ENCODE data around the gene PCDHB9.
"Not testable (repeated sequence)": the region's sequence is repeated elsewhere in the genome, so short reads cannot be mapped to it uniquely, and the experiment has no call there.

The PCDHB9 gene

DNA sequence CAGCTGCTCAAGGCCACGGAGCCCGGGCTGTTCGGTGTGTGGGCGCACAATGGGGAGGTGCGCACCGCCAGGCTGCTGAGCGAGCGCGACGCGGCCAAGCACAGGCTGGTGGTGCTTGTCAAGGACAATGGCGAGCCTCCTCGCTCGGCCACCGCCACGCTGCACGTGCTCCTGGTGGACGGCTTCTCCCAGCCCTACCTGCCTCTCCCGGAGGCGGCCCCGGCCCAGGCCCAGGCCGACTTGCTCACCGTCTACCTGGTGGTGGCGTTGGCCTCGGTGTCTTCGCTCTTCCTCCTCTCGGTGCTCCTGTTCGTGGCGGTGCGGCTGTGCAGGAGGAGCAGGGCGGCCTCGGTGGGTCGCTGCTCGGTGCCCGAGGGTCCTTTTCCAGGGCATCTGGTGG is 2.2 kb downstream of the PCDHB9 start:
- not testable (repeated sequence) for DNase-seq

- DNase-seq: peak; percentile 10 to 23
Observed at GRCh38 chr5:141192110-141192725, 5.3 kb downstream of the PCDHB9 start, which contains the start of gene PCDHB10. PCDHB10 (plus strand) TSS chr5:141192353; CDS start chr5:141192553, 200 bp downstream.

GRCh38 chr5:141194332-141194731 is 7.4 kb downstream of the PCDHB9 start:
- DNase-seq: not testable (repeated sequence)

DNA sequence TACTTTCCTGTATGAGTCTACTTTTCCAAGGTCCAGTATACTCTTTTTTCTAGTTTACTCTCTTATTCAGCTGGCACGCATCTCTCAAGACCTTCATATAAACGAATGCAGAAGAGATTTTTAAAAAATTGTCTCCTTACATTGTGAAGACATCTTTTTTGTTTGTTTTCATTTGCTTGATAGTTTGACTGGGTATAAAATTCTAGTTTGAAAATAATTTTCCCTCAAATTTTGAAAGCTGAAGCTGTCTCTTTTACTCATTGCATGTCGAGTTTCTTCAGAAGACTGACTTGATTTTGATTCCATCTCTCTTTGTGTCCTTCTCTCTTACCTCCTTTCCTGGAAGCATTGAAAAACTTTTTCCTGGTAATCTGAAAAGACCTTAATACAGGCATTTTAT is 9.4 kb downstream of the PCDHB9 start:
- no peak for DNase-seq

DNA sequence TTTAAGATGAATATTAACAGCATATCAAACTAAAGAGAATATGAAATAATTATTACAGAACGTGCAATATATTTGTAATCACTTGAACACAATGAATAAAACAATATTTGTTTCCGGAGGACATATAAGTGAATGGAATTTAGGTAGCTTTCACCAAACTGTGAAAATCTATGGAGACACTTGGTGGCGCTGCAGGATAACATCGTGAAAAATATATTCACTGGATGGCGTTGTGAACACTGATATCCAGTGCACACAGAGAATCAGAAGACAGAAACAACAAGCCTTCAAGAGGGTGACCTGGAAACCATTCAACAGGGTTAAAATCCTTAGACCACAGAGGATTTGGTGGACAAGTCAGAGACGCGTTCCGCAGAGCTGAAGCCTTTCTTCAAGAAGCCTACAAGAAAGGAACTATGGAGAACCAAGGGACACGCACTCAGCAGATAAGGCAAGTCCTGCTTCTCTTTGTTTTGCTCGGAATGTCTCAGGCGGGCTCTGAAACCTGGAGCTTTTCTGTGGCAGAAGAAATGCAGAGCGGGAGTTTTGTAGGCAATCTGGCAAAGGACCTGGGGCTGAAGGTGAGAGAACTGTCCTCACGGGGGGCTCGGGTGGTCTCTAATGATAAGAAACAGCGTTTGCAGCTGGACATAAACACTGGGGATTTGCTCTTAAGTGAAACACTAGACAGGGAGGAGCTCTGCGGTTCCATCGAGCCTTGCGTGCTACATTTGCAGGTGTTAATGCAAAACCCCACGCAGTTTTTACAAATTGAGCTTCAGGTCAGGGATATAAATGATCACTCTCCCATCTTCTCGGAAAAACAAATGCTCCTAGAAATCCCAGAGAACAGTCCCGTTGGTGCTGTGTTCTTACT is 12.6 kb downstream of the PCDHB9 start, which contains the start of gene PCDHB11:
Gene PCDHB11, plus strand, starts transcription at position 269 of the 877 bp plus-strand sequence. Its CDS starts 148 bp downstream, at position 417.
- no peak for DNase-seq

GRCh38 chr5:141201126-141201525 is 14.2 kb downstream of the PCDHB9 start:
- DNase-seq: not testable (repeated sequence)

DNA sequence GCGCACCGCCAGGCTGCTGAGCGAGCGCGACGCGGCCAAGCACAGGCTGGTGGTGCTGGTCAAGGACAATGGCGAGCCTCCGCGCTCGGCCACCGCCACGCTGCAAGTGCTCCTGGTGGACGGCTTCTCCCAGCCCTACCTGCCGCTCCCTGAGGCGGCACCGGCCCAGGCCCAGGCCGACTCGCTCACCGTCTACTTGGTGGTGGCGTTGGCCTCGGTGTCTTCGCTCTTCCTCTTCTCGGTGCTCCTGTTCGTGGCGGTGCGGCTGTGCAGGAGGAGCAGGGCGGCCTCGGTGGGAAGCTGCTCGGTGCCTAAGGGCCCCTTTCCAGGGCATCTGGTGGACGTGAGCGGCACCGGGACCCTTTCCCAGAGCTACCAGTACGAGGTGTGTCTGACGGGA is 14.7 kb downstream of the PCDHB9 start:
- DNase-seq: not testable (repeated sequence)

DNA sequence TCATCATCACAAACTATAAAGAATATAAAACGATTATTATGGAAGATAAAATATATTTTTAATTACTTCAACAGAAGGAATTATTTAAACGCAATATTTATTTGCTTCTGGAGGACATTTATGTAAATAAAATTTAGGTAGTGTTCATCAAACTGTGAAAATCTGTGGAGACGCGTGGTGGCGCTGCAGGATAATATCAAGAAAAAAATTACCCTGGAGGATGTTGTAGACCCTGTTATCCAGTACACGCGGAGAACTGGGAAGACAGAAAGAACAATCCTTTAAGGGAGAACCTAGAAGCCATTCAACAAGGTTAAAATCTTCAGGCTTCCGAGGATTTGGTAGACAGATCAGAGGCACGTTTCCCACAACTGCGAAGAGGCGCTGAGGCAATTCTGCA is 21.5 kb downstream of the PCDHB9 start, which contains the start of gene PCDHB12:
Gene PCDHB12, plus strand, starts transcription at position 242 of the 400 bp plus-strand sequence. CDS start 189 bp downstream, outside the sequence.
- DNase-seq: no peak

DNA sequence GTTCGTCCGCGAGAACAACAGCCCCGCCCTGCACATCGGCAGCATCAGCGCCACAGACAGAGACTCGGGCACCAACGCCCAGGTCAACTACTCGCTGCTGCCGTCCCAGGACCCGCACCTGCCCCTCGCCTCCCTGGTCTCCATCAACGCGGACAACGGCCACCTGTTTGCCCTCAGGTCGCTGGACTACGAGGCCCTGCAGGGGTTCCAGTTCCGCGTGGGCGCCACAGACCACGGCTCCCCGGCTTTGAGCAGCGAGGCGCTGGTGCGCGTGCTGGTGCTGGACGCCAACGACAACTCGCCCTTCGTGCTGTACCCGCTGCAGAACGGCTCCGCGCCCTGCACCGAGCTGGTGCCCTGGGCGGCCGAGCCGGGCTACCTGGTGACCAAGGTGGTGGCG is 23.3 kb downstream of the PCDHB9 start:
- not testable (repeated sequence) for DNase-seq

DNA sequence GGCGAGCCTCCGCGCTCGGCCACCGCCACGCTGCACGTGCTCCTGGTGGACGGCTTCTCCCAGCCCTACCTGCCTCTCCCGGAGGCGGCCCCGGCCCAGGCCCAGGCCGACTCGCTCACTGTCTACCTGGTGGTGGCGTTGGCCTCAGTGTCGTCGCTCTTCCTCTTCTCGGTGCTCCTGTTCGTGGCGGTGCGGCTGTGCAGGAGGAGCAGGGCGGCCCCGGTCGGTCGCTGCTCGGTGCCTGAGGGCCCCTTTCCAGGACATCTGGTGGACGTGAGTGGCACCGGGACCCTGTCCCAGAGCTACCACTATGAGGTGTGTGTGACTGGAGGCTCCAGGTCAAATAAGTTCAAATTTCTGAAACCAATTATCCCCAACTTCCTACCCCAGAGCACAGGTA is 23.9 kb downstream of the PCDHB9 start:
- not testable (repeated sequence) for DNase-seq

DNA sequence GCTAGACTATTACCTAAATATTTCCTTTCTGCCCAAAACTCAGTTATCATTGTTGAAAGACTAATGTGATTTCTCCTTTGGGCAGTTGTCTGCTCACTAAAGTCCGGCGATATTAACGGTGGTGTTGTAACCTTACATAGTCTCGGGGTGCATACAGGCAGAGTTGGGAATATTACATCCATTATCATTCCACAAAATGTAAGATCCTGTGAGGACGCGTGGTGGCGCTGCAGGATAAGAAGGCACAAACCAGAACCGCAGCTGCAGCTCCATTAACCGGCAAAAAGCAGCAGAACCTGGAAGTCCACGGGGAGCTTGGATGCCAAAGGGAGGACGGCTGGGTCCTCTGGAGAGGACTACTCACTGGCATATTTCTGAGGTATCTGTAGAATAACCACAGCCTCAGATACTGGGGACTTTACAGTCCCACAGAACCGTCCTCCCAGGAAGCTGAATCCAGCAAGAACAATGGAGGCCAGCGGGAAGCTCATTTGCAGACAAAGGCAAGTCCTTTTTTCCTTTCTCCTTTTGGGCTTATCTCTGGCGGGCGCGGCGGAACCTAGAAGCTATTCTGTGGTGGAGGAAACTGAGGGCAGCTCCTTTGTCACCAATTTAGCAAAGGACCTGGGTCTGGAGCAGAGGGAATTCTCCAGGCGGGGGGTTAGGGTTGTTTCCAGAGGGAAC is 26.8 kb downstream of the PCDHB9 start, which contains the start of gene PCDHB13:
Gene PCDHB13, plus strand, starts transcription at position 264 of the 684 bp plus-strand sequence. Its CDS starts 205 bp downstream, at position 469.
- peak in 1 of 2 donors; percentile 19 for DNase-seq

DNA sequence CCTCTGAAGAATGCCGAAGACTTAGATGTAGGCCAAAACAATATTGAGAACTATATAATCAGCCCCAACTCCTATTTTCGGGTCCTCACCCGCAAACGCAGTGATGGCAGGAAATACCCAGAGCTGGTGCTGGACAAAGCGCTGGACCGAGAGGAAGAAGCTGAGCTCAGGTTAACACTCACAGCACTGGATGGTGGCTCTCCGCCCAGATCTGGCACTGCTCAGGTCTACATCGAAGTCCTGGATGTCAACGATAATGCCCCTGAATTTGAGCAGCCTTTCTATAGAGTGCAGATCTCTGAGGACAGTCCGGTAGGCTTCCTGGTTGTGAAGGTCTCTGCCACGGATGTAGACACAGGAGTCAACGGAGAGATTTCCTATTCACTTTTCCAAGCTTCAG is 27.6 kb downstream of the PCDHB9 start:
- not testable (repeated sequence) for DNase-seq

- DNase-seq: not testable (repeated sequence)
Observed at GRCh38 chr5:141215504-141215903, 28.5 kb downstream of the PCDHB9 start.

DNA sequence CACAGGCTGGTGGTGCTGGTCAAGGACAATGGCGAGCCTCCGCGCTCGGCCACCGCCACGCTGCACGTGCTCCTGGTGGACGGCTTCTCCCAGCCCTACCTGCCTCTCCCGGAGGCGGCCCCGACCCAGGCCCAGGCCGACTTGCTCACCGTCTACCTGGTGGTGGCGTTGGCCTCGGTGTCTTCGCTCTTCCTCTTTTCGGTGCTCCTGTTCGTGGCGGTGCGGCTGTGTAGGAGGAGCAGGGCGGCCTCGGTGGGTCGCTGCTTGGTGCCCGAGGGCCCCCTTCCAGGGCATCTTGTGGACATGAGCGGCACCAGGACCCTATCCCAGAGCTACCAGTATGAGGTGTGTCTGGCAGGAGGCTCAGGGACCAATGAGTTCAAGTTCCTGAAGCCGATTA is 29.1 kb downstream of the PCDHB9 start:
- DNase-seq: not testable (repeated sequence)

GRCh38 chr5:141223112-141223783 is 36.3 kb downstream of the PCDHB9 start, which contains the start of gene PCDHB14:
PCDHB14 (plus strand) TSS chr5:141223343; CDS start chr5:141223506, 163 bp downstream.
- no peak for DNase-seq

DNA sequence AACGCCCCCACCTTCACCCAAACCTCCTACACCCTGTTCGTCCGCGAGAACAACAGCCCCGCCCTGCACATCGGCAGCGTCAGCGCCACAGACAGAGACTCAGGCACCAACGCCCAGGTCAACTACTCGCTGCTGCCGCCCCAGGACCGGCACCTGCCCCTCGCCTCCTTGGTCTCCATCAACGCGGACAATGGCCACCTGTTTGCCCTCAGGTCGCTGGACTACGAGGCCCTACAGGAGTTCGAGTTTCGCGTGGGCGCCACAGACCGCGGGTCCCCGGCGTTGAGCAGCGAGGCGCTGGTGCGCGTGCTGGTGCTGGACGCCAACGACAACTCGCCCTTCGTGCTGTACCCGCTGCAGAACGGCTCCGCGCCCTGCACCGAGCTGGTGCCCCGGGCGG is 37.9 kb downstream of the PCDHB9 start:
- not testable (repeated sequence) for DNase-seq

GRCh38 chr5:141225421-141225820 is 38.5 kb downstream of the PCDHB9 start:
- DNase-seq: not testable (repeated sequence)

DNA sequence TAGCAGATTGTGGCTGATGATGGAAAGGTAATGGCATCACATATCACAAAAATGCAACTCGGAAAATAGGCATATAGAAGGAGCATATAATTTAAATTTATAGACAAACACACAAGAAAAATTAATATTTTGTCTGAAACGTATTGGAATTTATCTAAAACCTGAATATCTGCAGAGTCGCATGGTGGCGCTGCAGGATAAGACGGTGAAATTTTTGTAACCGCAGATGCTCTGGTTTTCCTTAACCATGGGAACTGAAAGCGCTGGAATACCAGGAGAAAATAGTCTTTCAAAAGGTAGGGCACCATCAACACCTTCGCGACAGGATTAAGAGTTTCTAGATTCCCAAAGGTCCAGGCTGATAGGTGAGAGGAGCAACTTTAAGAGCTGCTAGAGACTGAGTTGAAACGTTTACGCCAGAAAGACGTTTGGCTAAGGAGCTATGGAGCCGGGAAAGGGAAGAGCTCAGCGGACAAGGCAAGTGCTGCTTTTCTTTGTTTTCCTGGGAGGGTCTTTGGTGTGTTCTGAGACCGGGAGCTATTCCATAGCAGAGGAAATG is 47.2 kb downstream of the PCDHB9 start:
- DNase-seq: no peak

- DNase-seq: not testable (repeated sequence)
Observed at GRCh38 chr5:141235922-141236321, 49.0 kb downstream of the PCDHB9 start.

DNA sequence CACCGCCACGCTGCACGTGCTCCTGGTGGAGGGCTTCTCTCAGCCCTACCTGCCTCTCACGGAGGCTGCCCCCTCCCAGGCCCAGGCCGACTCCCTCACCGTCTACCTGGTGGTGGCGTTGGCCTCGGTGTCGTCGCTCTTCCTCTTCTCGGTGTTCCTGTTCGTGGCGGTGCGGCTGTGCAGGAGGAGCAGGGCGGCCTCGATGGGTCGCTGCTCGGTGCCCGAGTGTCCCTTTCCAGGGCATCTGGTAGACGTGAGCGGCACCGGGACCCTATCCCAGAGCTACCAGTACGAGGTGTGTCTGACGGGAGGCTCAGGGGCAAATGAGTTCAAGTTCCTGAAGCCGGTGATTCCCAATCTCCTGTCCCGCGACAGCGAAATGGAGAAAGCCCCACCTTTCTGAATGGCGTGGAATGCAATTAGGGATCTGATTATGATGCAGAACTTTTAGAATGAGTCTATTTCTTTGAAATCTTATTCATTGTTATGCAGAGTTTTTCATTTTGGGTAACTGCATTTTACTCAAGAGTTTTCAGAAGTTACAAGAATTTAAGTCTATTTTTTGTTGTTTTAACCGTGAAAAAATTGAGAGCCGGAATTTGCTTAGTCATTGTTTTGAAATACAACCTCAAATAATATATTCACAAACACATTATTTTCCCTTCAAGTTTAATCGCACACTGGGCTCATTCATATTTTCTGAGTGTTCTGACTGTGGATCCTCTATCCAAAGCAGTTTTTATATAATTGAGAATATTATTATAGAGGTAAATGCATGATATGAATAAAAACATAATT is 49.8 kb downstream of the PCDHB9 start:
- no peak for DNase-seq

Measured in stimulated activated CD4-positive, alpha-beta T cell treated with anti-CD3 and anti-CD28 coated beads, Interleukin-2, amount 100 ng/mL, for 48 hours (primary cell).